WTC11 (cell line): ENCODE measurements around the gene SMAP1. TPM values are rescaled to one million over a fixed set of nuclear protein-coding genes. Genes with fewer than 3 reads are reported as not detected.

Source experiments
- ATAC-seq: fragments of 200-7000 bp; cut with Tn5 transposase; 2 replicates; pipeline ENCODE4 v1.10.0; 2021; ENCODE audit warnings: mild to moderate bottlenecking, moderate library complexity
- CTCF ChIA-PET: fragments of 300-600 bp; sonication (Branson Sonifier 250); formaldehyde crosslinking; loops from one replicate; lab custom pipeline; 2021; ENCODE audit warnings: antibody characterized with exemption; lab: Charles Lee
- POLR2A ChIA-PET: fragments of 350-600 bp; sonication (Branson Sonifier 250); formaldehyde crosslinking; loops from one replicate; lab custom pipeline; 2021; ENCODE audit warnings: antibody characterized with exemption; lab: Charles Lee
- DNase-seq: peaks from one replicate; pipeline ENCODE4 v3.0.0; 2021; ENCODE audit warnings: low spot score
- H3K27ac Mint-ChIP-seq: 2 replicates; pipeline ENCODE4 v1.8.0; 2021; ENCODE audit warnings: mixed read lengths
- H3K27me3 Mint-ChIP-seq: 2 replicates; pipeline ENCODE4 v1.8.0; 2021; ENCODE audit warnings: low read depth, mild to moderate bottlenecking, moderate library complexity, mixed read lengths
- H3K36me3 Mint-ChIP-seq: 2 replicates; pipeline ENCODE4 v1.8.0; 2021; ENCODE audit warnings: mixed read lengths
- H3K4me1 Mint-ChIP-seq: 2 replicates; pipeline ENCODE4 v1.8.0; 2022; ENCODE audit warnings: mixed read lengths
- H3K4me3 Mint-ChIP-seq: 2 replicates; pipeline ENCODE4 v1.8.0; 2021; ENCODE audit warnings: mild to moderate bottlenecking, moderate library complexity, mixed read lengths
- H3K9me3 Mint-ChIP-seq: 2 replicates; pipeline ENCODE4 v1.8.0; 2021; ENCODE audit warnings: mixed read lengths
- CREM ChIP-seq: sonication (generic); formaldehyde crosslinking; IDR thresholded peaks from 2 replicates; pipeline ENCODE4 v1.8.1; 2022; ENCODE audit warnings: mild to moderate bottlenecking, missing genetic modification reagents, moderate library complexity
- JUN ChIP-seq: sonication (generic); formaldehyde crosslinking; IDR thresholded peaks from 2 replicates; pipeline ENCODE4 v1.8.0; 2023; ENCODE audit warnings: mild to moderate bottlenecking, missing genetic modification reagents
- MYBL2 ChIP-seq: sonication (generic); formaldehyde crosslinking; IDR thresholded peaks from 2 replicates; pipeline ENCODE4 v1.8.1; 2023; ENCODE audit warnings: mild to moderate bottlenecking, moderate library complexity, missing genetic modification reagents
- NFYB ChIP-seq: sonication (generic); formaldehyde crosslinking; conservative IDR thresholded peaks from 2 replicates; pipeline ENCODE4 v1.8.0; 2022; ENCODE audit warnings: low read depth, missing genetic modification reagents
- NR3C1 ChIP-seq: sonication (generic); formaldehyde crosslinking; conservative IDR thresholded peaks from 2 replicates; pipeline ENCODE4 v1.8.1; 2023; ENCODE audit warnings: low read depth, mild to moderate bottlenecking, missing genetic modification reagents
- ZNF138 ChIP-seq: sonication (generic); formaldehyde crosslinking; conservative IDR thresholded peaks from 2 replicates; pipeline ENCODE4 v1.8.1; 2022; ENCODE audit warnings: mild to moderate bottlenecking, moderate library complexity, missing genetic modification reagents
- ZNF416 ChIP-seq: fragments of 250-450 bp; sonication (Bioruptor Pico); IDR thresholded peaks from 2 replicates; pipeline ENCODE4 v1.9.0; 2021; ENCODE audit warnings: mild to moderate bottlenecking, inconsistent platforms
- ZNF423 ChIP-seq: fragments of 250-450 bp; sonication (Bioruptor Pico); IDR thresholded peaks from 2 replicates; pipeline ENCODE4 v2.1.2; 2022; ENCODE audit warnings: mild to moderate bottlenecking, moderate library complexity
- total RNA-seq: library from RNA; stranded (reverse); gene quantifications from 3 replicates; pipeline ENCODE4 v1.2.3, GENCODE V29; 2021
- TF ChIP-seq, protein P1 (sequence below): sonication (generic); formaldehyde crosslinking; IDR thresholded peaks from 2 replicates; pipeline ENCODE4 v1.8.0; 2022; ENCODE audit warnings: mild to moderate bottlenecking, missing genetic modification reagents
- TF ChIP-seq, protein P2 (sequence below): sonication (generic); formaldehyde crosslinking; conservative IDR thresholded peaks from 2 replicates; pipeline ENCODE4 v1.8.1; 2023; ENCODE audit warnings: mild to moderate bottlenecking, low read depth, missing genetic modification reagents, moderate library complexity
- TF ChIP-seq, protein P3 (sequence below): sonication (generic); formaldehyde crosslinking; IDR thresholded peaks from 2 replicates; pipeline ENCODE4 v1.8.1; 2022; ENCODE audit warnings: missing genetic modification reagents, borderline replicate concordance
- TF ChIP-seq, protein P4 (sequence below): sonication (generic); formaldehyde crosslinking; IDR thresholded peaks from 2 replicates; pipeline ENCODE4 v1.8.1; 2022; ENCODE audit warnings: mild to moderate bottlenecking, moderate library complexity, missing genetic modification reagents
- TF ChIP-seq, protein P5 (sequence below): fragments of 250-450 bp; sonication (Bioruptor Pico); IDR thresholded peaks from 2 replicates; pipeline ENCODE4 v1.9.0; 2021; ENCODE audit warnings: mild to moderate bottlenecking, borderline replicate concordance
- TF ChIP-seq, protein P6 (sequence below): sonication (generic); formaldehyde crosslinking; IDR thresholded peaks from 2 replicates; pipeline ENCODE4 v1.8.0; 2022; ENCODE audit warnings: missing genetic modification reagents

The SMAP1 gene
- total RNA-seq, 1 experiment from 2014 or later = 29.0 TPM

DNA sequence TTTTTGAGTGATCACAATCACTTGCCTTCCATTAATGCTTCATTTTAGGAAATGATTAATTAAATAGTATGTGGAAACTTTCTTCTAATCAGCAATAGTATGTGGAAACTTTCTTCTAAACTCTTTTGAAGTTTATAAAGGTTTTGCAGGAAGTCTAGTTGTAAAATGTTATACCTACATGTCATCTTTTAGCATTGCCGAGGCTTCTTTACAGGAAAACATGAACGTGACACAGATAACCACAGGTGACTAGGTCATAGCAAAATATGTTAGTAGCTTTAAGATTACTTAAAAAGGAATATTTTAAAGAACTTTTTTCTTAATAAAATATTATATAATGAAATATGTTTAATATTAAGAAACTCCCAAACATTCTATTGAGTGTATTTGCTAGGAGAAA lies 56.8 kb downstream of the SMAP1 start (continued):
- TF ChIP-seq, protein P1, sequence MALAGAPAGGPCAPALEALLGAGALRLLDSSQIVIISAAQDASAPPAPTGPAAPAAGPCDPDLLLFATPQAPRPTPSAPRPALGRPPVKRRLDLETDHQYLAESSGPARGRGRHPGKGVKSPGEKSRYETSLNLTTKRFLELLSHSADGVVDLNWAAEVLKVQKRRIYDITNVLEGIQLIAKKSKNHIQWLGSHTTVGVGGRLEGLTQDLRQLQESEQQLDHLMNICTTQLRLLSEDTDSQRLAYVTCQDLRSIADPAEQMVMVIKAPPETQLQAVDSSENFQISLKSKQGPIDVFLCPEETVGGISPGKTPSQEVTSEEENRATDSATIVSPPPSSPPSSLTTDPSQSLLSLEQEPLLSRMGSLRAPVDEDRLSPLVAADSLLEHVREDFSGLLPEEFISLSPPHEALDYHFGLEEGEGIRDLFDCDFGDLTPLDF (CRISPR knock-in tag) = no peak

DNA sequence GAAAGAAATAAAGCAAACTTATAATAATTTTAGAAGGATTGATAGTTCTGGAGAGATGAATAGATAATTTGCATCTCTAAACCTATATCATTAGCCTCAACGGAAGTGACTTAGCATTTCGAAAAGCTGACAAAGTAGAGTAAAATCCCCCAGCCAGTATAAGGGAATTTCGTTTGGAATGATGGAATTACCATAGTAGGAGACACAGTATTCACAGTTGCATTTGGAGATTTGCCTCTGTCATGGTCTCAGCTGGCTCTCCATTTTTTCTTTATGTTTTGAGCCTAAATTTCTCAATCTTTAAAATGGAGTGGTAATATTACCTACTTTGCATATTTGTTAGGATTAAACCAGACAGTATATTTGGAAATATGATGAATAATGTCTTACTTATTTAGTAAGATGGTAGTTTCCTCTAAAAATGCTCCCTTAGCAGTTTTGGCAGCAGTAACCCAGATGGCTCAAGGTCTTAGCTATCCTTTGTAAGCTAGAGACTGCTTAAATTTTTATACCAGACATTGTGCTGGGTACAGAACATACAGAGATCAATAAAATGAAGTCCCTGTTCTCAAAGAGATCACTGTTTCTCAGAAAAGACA lies 58.2 kb downstream of the SMAP1 start:
- POLR2A ChIA-PET = no interaction called here
- H3K36me3 Mint-ChIP-seq = peaks cover 15% of the 10 kb centered on the region
- no peaks in the 10 kb centered on the region for H3K27me3 Mint-ChIP-seq
- peaks cover 16% of the 10 kb centered on the region for H3K9me3 Mint-ChIP-seq
- peak overlapping the region; percentile 95 for H3K27ac Mint-ChIP-seq
- peaks cover 46% of the 10 kb centered on the region for H3K4me1 Mint-ChIP-seq
- H3K4me3 Mint-ChIP-seq = no peak overlapping the region
- CTCF ChIA-PET = interaction anchor here (1.4 to 2.1 kb wide), 3 partner anchors 39 to 230 kb away, joined by 4 to 12 read pairs (median 4); no protein-coding TSS in a partner anchor
- ATAC-seq (peak; percentile 76), DNase-seq (no peak)
- TF ChIP-seq, protein P2, sequence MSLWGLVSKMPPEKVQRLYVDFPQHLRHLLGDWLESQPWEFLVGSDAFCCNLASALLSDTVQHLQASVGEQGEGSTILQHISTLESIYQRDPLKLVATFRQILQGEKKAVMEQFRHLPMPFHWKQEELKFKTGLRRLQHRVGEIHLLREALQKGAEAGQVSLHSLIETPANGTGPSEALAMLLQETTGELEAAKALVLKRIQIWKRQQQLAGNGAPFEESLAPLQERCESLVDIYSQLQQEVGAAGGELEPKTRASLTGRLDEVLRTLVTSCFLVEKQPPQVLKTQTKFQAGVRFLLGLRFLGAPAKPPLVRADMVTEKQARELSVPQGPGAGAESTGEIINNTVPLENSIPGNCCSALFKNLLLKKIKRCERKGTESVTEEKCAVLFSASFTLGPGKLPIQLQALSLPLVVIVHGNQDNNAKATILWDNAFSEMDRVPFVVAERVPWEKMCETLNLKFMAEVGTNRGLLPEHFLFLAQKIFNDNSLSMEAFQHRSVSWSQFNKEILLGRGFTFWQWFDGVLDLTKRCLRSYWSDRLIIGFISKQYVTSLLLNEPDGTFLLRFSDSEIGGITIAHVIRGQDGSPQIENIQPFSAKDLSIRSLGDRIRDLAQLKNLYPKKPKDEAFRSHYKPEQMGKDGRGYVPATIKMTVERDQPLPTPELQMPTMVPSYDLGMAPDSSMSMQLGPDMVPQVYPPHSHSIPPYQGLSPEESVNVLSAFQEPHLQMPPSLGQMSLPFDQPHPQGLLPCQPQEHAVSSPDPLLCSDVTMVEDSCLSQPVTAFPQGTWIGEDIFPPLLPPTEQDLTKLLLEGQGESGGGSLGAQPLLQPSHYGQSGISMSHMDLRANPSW (CRISPR knock-in tag) = no peak
- TF ChIP-seq NFYB (CRISPR knock-in tag) = no peak
- TF ChIP-seq, protein P3, sequence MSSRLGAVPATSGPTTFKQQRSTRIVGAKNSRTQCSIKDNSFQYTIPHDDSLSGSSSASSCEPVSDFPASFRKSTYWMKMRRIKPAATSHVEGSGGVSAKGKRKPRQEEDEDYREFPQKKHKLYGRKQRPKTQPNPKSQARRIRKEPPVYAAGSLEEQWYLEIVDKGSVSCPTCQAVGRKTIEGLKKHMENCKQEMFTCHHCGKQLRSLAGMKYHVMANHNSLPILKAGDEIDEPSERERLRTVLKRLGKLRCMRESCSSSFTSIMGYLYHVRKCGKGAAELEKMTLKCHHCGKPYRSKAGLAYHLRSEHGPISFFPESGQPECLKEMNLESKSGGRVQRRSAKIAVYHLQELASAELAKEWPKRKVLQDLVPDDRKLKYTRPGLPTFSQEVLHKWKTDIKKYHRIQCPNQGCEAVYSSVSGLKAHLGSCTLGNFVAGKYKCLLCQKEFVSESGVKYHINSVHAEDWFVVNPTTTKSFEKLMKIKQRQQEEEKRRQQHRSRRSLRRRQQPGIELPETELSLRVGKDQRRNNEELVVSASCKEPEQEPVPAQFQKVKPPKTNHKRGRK (CRISPR knock-in tag) = no peak
- TF ChIP-seq ZNF423 (CRISPR knock-in tag) = no peak
- TF ChIP-seq ZNF138 (CRISPR knock-in tag) = no peak
- TF ChIP-seq, protein P4, sequence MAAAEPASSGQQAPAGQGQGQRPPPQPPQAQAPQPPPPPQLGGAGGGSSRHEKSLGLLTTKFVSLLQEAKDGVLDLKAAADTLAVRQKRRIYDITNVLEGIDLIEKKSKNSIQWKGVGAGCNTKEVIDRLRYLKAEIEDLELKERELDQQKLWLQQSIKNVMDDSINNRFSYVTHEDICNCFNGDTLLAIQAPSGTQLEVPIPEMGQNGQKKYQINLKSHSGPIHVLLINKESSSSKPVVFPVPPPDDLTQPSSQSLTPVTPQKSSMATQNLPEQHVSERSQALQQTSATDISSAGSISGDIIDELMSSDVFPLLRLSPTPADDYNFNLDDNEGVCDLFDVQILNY (CRISPR knock-in tag) = no peak
- TF ChIP-seq MYBL2 (CRISPR knock-in tag) = no peak
- TF ChIP-seq NR3C1 (CRISPR knock-in tag) = no peak
- TF ChIP-seq, protein P1 (CRISPR knock-in tag) = no peak
- TF ChIP-seq, protein P5, sequence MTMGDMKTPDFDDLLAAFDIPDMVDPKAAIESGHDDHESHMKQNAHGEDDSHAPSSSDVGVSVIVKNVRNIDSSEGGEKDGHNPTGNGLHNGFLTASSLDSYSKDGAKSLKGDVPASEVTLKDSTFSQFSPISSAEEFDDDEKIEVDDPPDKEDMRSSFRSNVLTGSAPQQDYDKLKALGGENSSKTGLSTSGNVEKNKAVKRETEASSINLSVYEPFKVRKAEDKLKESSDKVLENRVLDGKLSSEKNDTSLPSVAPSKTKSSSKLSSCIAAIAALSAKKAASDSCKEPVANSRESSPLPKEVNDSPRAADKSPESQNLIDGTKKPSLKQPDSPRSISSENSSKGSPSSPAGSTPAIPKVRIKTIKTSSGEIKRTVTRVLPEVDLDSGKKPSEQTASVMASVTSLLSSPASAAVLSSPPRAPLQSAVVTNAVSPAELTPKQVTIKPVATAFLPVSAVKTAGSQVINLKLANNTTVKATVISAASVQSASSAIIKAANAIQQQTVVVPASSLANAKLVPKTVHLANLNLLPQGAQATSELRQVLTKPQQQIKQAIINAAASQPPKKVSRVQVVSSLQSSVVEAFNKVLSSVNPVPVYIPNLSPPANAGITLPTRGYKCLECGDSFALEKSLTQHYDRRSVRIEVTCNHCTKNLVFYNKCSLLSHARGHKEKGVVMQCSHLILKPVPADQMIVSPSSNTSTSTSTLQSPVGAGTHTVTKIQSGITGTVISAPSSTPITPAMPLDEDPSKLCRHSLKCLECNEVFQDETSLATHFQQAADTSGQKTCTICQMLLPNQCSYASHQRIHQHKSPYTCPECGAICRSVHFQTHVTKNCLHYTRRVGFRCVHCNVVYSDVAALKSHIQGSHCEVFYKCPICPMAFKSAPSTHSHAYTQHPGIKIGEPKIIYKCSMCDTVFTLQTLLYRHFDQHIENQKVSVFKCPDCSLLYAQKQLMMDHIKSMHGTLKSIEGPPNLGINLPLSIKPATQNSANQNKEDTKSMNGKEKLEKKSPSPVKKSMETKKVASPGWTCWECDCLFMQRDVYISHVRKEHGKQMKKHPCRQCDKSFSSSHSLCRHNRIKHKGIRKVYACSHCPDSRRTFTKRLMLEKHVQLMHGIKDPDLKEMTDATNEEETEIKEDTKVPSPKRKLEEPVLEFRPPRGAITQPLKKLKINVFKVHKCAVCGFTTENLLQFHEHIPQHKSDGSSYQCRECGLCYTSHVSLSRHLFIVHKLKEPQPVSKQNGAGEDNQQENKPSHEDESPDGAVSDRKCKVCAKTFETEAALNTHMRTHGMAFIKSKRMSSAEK (CRISPR knock-in tag) = no peak
- no peak for TF ChIP-seq CREM
- TF ChIP-seq, protein P6, sequence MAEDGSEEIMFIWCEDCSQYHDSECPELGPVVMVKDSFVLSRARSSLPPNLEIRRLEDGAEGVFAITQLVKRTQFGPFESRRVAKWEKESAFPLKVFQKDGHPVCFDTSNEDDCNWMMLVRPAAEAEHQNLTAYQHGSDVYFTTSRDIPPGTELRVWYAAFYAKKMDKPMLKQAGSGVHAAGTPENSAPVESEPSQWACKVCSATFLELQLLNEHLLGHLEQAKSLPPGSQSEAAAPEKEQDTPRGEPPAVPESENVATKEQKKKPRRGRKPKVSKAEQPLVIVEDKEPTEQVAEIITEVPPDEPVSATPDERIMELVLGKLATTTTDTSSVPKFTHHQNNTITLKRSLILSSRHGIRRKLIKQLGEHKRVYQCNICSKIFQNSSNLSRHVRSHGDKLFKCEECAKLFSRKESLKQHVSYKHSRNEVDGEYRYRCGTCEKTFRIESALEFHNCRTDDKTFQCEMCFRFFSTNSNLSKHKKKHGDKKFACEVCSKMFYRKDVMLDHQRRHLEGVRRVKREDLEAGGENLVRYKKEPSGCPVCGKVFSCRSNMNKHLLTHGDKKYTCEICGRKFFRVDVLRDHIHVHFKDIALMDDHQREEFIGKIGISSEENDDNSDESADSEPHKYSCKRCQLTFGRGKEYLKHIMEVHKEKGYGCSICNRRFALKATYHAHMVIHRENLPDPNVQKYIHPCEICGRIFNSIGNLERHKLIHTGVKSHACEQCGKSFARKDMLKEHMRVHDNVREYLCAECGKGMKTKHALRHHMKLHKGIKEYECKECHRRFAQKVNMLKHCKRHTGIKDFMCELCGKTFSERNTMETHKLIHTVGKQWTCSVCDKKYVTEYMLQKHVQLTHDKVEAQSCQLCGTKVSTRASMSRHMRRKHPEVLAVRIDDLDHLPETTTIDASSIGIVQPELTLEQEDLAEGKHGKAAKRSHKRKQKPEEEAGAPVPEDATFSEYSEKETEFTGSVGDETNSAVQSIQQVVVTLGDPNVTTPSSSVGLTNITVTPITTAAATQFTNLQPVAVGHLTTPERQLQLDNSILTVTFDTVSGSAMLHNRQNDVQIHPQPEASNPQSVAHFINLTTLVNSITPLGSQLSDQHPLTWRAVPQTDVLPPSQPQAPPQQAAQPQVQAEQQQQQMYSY (CRISPR knock-in tag) = no peak
- TF ChIP-seq JUN (CRISPR knock-in tag) = no peak
- TF ChIP-seq ZNF416 = no peak
